ENCODE data around the gene E2F6. TPM values are rescaled to one million over a fixed set of nuclear protein-coding genes. Genes with fewer than 3 reads are reported as not detected.

The E2F6 gene
- polyA plus RNA-seq, 1 of the 3 experiments (the other 2 are of a cell fraction) = 15.3 TPM

DNA sequence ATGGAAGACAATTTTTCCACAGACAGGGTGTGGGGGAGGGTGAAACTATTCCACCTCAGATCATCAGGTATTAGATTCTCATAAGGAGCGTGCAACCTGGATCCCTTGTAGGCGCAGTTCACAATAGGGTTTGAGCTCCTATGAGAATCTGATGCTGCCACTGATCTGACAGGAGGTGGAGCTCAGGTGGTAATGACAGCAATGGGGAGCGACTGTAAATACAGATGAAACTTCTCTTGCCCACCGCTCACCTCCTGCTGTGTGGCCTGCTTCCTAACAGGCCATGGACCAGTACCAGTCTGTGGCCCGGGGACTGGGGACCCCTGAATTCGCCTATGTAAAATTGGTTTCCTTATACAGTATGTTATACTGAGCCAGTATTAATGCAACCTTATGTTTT lies 27.3 kb upstream of the E2F6 start:
- H3K36me3 ChIP-seq (replicated peaks in 1 of 2; ENCODE audit: control insufficient read depth in 1 of 2, insufficient read depth in 2 of 2, low read length in 1 of 2) = no peaks in the 10 kb centered on the region
- H3K4me1 ChIP-seq (ENCODE audit: control insufficient read depth in 1 of 2, insufficient read depth in 2 of 2, low read depth in 1 of 2, low read length in 1 of 2) = peaks cover 0 to 30% of the 10 kb centered on the region in 2 experiments; a peak in 2 of 4 replicates
- H3K9me3 ChIP-seq = no peaks in the 10 kb centered on the region
- ChIA-PET CTCF (interaction anchor here (0.6 to 12.6 kb wide), 2 partner anchors 87 to 195 kb away, joined by 3 to 170 read pairs; no protein-coding TSS in a partner anchor), POLR2A (no interaction called here)
- no peaks in the 10 kb centered on the region for H3K79me2 ChIP-seq (ENCODE audit: insufficient read depth)
- TF ChIP-seq GATA2 (CRISPR knock-in tag; IDR thresholded peaks at IDR 0.05) (no peak), YY1 (IDR thresholded peaks at IDR 0.05; ENCODE audit: low read depth) (no peak), FOXM1 (IDR thresholded peaks at IDR 0.05; ENCODE audit: low read depth) (no peak), TAF1 (IDR thresholded peaks at IDR 0.05; ENCODE audit: borderline replicate concordance, low read depth, low read length) (no peak), EP300 (IDR thresholded peaks at IDR 0.05; ENCODE audit: borderline replicate concordance in 1 of 2, low read depth in 1 of 2, low read length in 1 of 2) (no peak), SIN3A (IDR thresholded peaks at IDR 0.05; ENCODE audit: borderline replicate concordance, low read depth, low read length) (no peak), EZH2phosphoT487 (IDR thresholded peaks at IDR 0.05; ENCODE audit: borderline replicate concordance, low read depth) (no peak)
- TF ChIP-seq, protein P1, sequence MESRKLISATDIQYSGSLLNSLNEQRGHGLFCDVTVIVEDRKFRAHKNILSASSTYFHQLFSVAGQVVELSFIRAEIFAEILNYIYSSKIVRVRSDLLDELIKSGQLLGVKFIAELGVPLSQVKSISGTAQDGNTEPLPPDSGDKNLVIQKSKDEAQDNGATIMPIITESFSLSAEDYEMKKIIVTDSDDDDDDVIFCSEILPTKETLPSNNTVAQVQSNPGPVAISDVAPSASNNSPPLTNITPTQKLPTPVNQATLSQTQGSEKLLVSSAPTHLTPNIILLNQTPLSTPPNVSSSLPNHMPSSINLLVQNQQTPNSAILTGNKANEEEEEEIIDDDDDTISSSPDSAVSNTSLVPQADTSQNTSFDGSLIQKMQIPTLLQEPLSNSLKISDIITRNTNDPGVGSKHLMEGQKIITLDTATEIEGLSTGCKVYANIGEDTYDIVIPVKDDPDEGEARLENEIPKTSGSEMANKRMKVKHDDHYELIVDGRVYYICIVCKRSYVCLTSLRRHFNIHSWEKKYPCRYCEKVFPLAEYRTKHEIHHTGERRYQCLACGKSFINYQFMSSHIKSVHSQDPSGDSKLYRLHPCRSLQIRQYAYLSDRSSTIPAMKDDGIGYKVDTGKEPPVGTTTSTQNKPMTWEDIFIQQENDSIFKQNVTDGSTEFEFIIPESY (IDR thresholded peaks at IDR 0.05; ENCODE audit: borderline replicate concordance, low read depth) = no peak
- no peak overlapping the region for H3K4me3 ChIP-seq (ENCODE audit: low read depth in 2 of 2, low read length in 1 of 2)
- H3K9ac ChIP-seq = no peak overlapping the region
- H2AFZ ChIP-seq (ENCODE audit: low read depth) = no peak overlapping the region
- 71% methylated on average over 6 of the region's 6 CpGs for WGBS (ENCODE audit: low lambda C conversion rate)
- H3K4me2 ChIP-seq = no peak overlapping the region
- H3K27ac ChIP-seq (ENCODE audit: low read depth in 2 of 2, low read length in 1 of 2) = peak overlapping the region in 1 of 2 experiments; percentile 84; a peak in 2 of 4 replicates
- no peaks in the 10 kb centered on the region for H4K20me1 ChIP-seq (ENCODE audit: insufficient read depth)
- DNase-seq = no peak
- no peaks in the 10 kb centered on the region for H3K27me3 ChIP-seq (ENCODE audit: insufficient read depth)
- H3F3A ChIP-seq (replicated peaks; ENCODE audit: insufficient read depth) = peaks cover 4% of the 10 kb centered on the region
- H3K9me2 ChIP-seq = no peaks in the 10 kb centered on the region

DNA sequence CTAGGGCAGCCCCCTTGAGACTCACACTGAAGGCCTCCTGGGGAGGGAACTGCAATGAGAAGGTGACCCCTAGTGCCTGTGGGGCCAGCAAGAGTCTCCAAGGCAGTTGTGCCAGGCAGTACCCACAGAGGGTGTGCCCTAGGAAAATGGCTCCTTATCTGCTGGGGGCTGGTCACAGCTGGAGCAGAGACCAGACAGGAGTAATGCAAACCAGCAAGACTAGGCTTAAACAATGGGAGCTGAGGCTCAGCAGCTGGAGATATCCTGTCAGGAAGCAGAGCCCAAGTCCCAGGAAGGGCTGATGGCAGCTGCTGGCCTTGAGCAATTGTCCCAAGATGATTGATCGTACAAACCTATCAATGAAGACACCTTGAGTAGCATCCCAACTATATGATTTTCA lies 26.8 kb upstream of the E2F6 start:
- WGBS (ENCODE audit: low lambda C conversion rate) = 100% methylated on average over 1 of the region's 1 CpG
- POLR2A ChIA-PET = interaction anchor here (0.6 kb wide), 1 partner anchor 1111 kb away, joined by 4 read pairs; no protein-coding TSS in a partner anchor
- Histone ChIP-seq H3K9me2 (no peaks in the 10 kb centered on the region), H3K4me2 (no peak overlapping the region), H3K9ac (no peak overlapping the region), H3K79me2 (ENCODE audit: insufficient read depth) (no peaks in the 10 kb centered on the region), H4K20me1 (ENCODE audit: insufficient read depth) (no peaks in the 10 kb centered on the region), H3K27me3 (ENCODE audit: insufficient read depth) (no peaks in the 10 kb centered on the region), H3K36me3 (replicated peaks in 1 of 2; ENCODE audit: control insufficient read depth in 1 of 2, insufficient read depth in 2 of 2, low read length in 1 of 2) (no peaks in the 10 kb centered on the region), H3K27ac (ENCODE audit: low read depth in 2 of 2, low read length in 1 of 2) (peak overlapping the region in 1 of 2 experiments; percentile 84; a peak in 2 of 4 replicates), H3K4me1 (ENCODE audit: control insufficient read depth in 1 of 2, insufficient read depth in 2 of 2, low read depth in 1 of 2, low read length in 1 of 2) (peaks cover 0 to 26% of the 10 kb centered on the region in 2 experiments; a peak in 2 of 4 replicates), H2AFZ (ENCODE audit: low read depth) (no peak overlapping the region), H3K4me3 (ENCODE audit: low read depth in 2 of 2, low read length in 1 of 2) (no peak overlapping the region), H3F3A (replicated peaks; ENCODE audit: insufficient read depth) (peaks cover 4% of the 10 kb centered on the region), H3K9me3 (no peaks in the 10 kb centered on the region)
- CTCF ChIA-PET = interaction anchor here (0.6 to 12.6 kb wide), 4 partner anchors 9 to 195 kb away, joined by 3 to 170 read pairs (median 5); no protein-coding TSS in a partner anchor
- TF ChIP-seq FOSL2 (IDR thresholded peaks at IDR 0.05; ENCODE audit: borderline replicate concordance, low read depth) = no peak
- peak in 1 of 2 experiments; percentile 18; a peak in 1 of 4 replicates for TF ChIP-seq EP300 (IDR thresholded peaks at IDR 0.05; ENCODE audit: borderline replicate concordance in 1 of 2, low read depth in 1 of 2, low read length in 1 of 2)
- DNase-seq = peak; percentile 60

Data from SK-N-SH (cell line).